Neuronal stem cell (in vitro differentiated cells): ENCODE results near the gene HOXB9.
A peak's percentile ranks its signal among the peaks of the same experiment; 100 is the strongest.

ENCODE experiments used
- DNase-seq: peaks from one replicate; pipeline ENCODE4 v3.0.0-alpha.2; 2013; ENCODE audit warnings: low spot score
- H2AFZ ChIP-seq: one replicate; pipeline ENCODE4 v1.6.1; 2013; ENCODE audit warnings: mild to moderate bottlenecking, low read length, inconsistent platforms
- H2AK5ac ChIP-seq: 2 replicates; pipeline ENCODE4 v1.6.1; 2013; ENCODE audit warnings: low read depth, mild to moderate bottlenecking, inconsistent platforms, low read length, moderate library complexity, mixed read lengths
- H2BK120ac ChIP-seq: 2 replicates; pipeline ENCODE4 v1.6.1; 2013; ENCODE audit warnings: low read depth, mild to moderate bottlenecking, inconsistent platforms, low read length, moderate library complexity, mixed read lengths
- H2BK12ac ChIP-seq: one replicate; pipeline ENCODE4 v1.6.1; 2013; ENCODE audit warnings: low read length, inconsistent platforms
- H2BK15ac ChIP-seq: 2 replicates; pipeline ENCODE4 v1.6.1; 2013; ENCODE audit warnings: mild to moderate bottlenecking, low read length, inconsistent platforms, mixed read lengths
- H2BK5ac ChIP-seq: one replicate; pipeline ENCODE4 v1.6.1; 2013; ENCODE audit warnings: inconsistent platforms, mild to moderate bottlenecking, low read length, moderate library complexity
- H3K14ac ChIP-seq: one replicate; pipeline ENCODE4 v1.6.1; 2013; ENCODE audit warnings: low read length, inconsistent platforms
- H3K18ac ChIP-seq: 2 replicates; pipeline ENCODE4 v1.6.1; 2013; ENCODE audit warnings: low read length, inconsistent platforms
- H3K23ac ChIP-seq: 2 replicates; pipeline ENCODE4 v1.6.1; 2013; ENCODE audit warnings: low read depth, mild to moderate bottlenecking, mixed read lengths, low read length, inconsistent platforms; ENCODE audit not compliant: poor library complexity
- H3K27ac ChIP-seq: replicated peaks from 3 replicates; pipeline ENCODE4 v1.5.1; 2013; ENCODE audit warnings: low read length, inconsistent platforms
- H3K27me3 ChIP-seq, 3 experiments: 2 replicates each; pipeline ENCODE4 v1.6.1; 2013; ENCODE audit warnings: low read length in 3 of 3, mild to moderate bottlenecking in 2 of 3, inconsistent platforms in 1 of 3, low read depth in 1 of 3, mixed read lengths in 1 of 3, moderate library complexity in 1 of 3; ENCODE audit not compliant: control insufficient read depth in 3 of 3, insufficient read depth in 3 of 3
- H3K36me3 ChIP-seq, 2 donors: replicated peaks in 1 of 2; 2 replicates each; pipeline ENCODE4 v1.6.1; 2013; ENCODE audit warnings: low read length in 2 of 2; ENCODE audit not compliant: control insufficient read depth in 2 of 2, insufficient read depth in 2 of 2
- H3K4ac ChIP-seq: 2 replicates; pipeline ENCODE4 v1.6.1; 2013; ENCODE audit warnings: inconsistent platforms, mild to moderate bottlenecking, low read length, moderate library complexity
- H3K4me1 ChIP-seq, 2 donors: 1 replicate in 1 of 2; 2 replicates in 1 of 2; pipeline ENCODE4 v1.6.1; 2013; ENCODE audit warnings: low read length in 2 of 2, low read depth in 1 of 2; ENCODE audit not compliant: control insufficient read depth in 2 of 2, insufficient read depth in 1 of 2
- H3K4me2 ChIP-seq: one replicate; pipeline ENCODE4 v1.6.1; 2013; ENCODE audit warnings: mild to moderate bottlenecking, low read length, inconsistent platforms; ENCODE audit not compliant: insufficient read depth, poor library complexity, severe bottlenecking
- H3K4me3 ChIP-seq, 2 donors: 2 replicates each; pipeline ENCODE4 v1.5.1; 2013; ENCODE audit warnings: low read length in 2 of 2, mild to moderate bottlenecking in 2 of 2, inconsistent platforms in 1 of 2, moderate library complexity in 1 of 2
- H3K79me1 ChIP-seq: one replicate; pipeline ENCODE4 v1.6.1; 2013; ENCODE audit warnings: low read depth, mild to moderate bottlenecking, inconsistent platforms, low read length, moderate library complexity
- H3K9ac ChIP-seq: one replicate; pipeline ENCODE4 v1.6.1; 2013; ENCODE audit warnings: mild to moderate bottlenecking, low read depth, low read length, inconsistent platforms; ENCODE audit not compliant: poor library complexity
- H3K9me3 ChIP-seq, 2 donors: replicated peaks in 1 of 2; 2 replicates each; pipeline versions ENCODE3 to v1.6.1; 2013; ENCODE audit warnings: low read length in 2 of 2, mild to moderate bottlenecking in 2 of 2, inconsistent platforms in 1 of 2, low read depth in 1 of 2, mixed read lengths in 1 of 2, moderate library complexity in 1 of 2; ENCODE audit not compliant: control insufficient read depth in 2 of 2, insufficient read depth in 1 of 2
- H4K8ac ChIP-seq: one replicate; pipeline ENCODE4 v1.6.1; 2013; ENCODE audit warnings: low read depth, mild to moderate bottlenecking, inconsistent platforms, low read length, moderate library complexity
- H4K91ac ChIP-seq: one replicate; pipeline ENCODE4 v1.6.1; 2013; ENCODE audit warnings: low read length, low read depth, mild to moderate bottlenecking, inconsistent platforms; ENCODE audit not compliant: poor library complexity
- WGBS, 2 donors: extraction: QIAGEN DNeasy Blood & Tissue Kit; methylation state at CpG; one replicate each; pipeline ENCODE4 v1.1.7; 2013; ENCODE audit warnings: missing lambda C conversion rate in 2 of 2, mixed read lengths in 1 of 2; ENCODE audit not compliant: insufficient read length in 2 of 2, insufficient replicate concordance in 1 of 2; ENCODE audit errors: extremely low coverage in 2 of 2; 5-methylcytosine and 5-hydroxymethylcytosine counted together

The HOXB9 gene

DNA sequence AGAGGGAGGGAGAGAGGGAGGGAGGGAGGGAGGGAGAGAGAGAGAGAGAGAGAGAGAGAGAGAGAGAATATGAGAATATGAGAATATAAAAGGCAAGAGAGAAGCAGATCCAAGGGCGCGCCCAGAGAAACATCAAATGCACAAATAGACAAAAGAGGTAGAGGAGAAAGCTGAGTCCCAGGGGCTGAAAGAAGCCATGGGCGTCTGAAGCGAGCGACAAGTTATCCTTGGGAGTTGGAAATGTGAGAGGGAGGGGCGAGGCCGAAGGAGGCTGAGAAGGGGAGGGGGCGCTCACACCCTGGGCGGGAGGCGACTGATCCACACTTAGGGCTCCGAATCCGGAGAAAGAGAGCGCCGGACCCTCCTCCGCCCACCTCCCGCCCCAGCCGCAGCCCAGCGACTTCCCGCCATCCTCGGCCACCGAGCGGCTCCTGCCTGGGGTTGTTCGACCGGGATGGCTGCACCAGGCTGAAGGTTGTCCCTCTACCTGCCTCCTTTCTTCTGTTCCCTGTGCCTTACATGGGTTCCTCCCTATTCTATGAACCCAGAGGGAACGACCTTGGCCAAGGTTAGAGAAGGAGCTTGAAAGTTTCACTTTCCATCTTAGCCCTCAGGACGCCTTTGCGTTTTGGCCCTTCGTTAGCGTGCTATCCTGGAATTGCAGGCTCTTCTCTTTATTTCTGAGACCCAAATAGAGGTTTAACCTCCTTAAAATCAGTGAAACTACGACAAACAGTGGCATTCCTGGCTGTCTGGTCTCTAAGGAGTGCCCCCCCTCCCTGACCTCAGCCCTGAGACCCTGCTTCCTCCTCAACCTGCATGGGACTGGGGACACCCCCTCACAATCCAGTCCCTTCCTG, 21.2 kb upstream of the HOXB9 start:
- no peaks in the 10 kb centered on the region for H3K36me3 ChIP-seq
- H3K4me3 ChIP-seq, result no peak overlapping the region
- peaks cover 36 to 76% (median 70%) of the 10 kb centered on the region in 3 experiments for H3K27me3 ChIP-seq
- no peak overlapping the region for H2AK5ac ChIP-seq
- no peak overlapping the region for H3K27ac ChIP-seq
- no peak overlapping the region for H3K4me2 ChIP-seq
- no peak overlapping the region for H4K8ac ChIP-seq
- no peak overlapping the region for H3K18ac ChIP-seq
- H2BK12ac ChIP-seq, result no peak overlapping the region
- peak overlapping the region; percentile 28 for H2AFZ ChIP-seq
- H2BK120ac ChIP-seq, result no peak overlapping the region
- no peaks in the 10 kb centered on the region for H3K79me1 ChIP-seq
- H3K14ac ChIP-seq, result no peak overlapping the region
- H3K9me3 ChIP-seq, result peaks cover 2% of the 10 kb centered on the region in 2 donors
- no CpG with 5 or more reads among the region's 30 CpGs for WGBS, 2 donors
- H2BK15ac ChIP-seq, result no peak overlapping the region
- H2BK5ac ChIP-seq, result no peak overlapping the region
- H3K4me1 ChIP-seq, result no peaks in the 10 kb centered on the region
- no peak overlapping the region for H3K9ac ChIP-seq
- peak overlapping the region; percentile 2 for H3K23ac ChIP-seq
- no peak overlapping the region for H4K91ac ChIP-seq
- H3K4ac ChIP-seq, result no peak overlapping the region
- DNase-seq, result no peak

DNA sequence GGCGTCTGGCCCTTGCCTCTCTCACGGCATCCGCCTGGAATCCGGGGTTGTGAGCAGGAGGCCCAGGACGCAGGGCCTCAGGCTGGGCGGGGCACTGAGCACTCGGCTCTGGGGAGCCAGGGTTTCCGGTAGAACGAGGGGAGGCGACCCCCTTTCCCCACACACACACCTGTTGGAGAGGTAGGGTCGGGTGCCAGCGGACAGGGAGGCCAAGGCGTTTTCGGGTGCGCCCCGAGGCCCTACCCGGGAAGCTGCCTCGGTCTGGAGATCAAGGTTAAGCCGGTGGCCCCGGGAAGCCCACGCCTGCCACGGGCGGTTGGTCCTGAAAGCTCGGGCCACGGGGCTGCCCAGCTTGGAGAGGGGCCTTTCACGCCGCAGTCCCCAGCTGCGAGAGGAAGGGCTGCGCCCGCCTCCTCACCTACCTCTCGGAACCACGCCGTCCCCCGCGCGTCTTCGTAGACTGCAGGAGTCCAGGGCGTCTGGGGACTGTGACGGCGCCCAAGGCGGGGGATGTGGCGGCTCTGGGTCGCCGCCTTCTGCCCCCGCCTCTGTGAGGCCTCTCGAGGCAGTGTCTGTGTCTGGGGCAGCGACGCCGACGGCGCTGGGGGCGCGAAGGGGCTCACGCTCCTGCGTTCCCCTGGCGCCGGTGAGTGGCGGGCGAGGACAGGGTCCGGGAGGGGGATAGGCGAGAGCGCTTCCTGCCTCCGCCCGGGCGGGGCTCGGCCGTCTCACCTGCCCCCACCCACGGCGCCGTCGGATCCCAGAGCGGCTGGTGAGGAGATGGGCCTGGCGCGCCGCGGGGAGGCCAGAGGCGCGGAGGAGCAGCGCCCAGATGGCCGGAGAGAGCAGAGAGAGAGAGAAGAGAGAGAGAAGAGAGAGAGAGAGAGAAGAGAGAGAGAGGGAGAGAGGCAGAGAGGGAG, 20.3 kb upstream of the HOXB9 start:
- no CpG with 5 or more reads among the region's 80 CpGs for WGBS, 2 donors
- Histone ChIP-seq H2BK12ac (no peak overlapping the region), H3K27me3 (peaks cover 45 to 85% (median 79%) of the 10 kb centered on the region in 3 experiments), H4K8ac (no peak overlapping the region), H2BK5ac (no peak overlapping the region), H3K79me1 (no peaks in the 10 kb centered on the region), H3K23ac (peak overlapping the region; percentile 90), H2BK120ac (no peak overlapping the region), H2BK15ac (no peak overlapping the region), H2AK5ac (no peak overlapping the region), H3K4me3 (no peak overlapping the region), H3K14ac (peak overlapping the region; percentile 17), H3K18ac (no peak overlapping the region), H3K4me2 (no peak overlapping the region), H3K9ac (no peak overlapping the region), H2AFZ (peak overlapping the region; percentile 35), H3K36me3 (no peaks in the 10 kb centered on the region), H3K27ac (no peak overlapping the region), H3K4ac (no peak overlapping the region), H4K91ac (no peak overlapping the region), H3K4me1 (no peaks in the 10 kb centered on the region), H3K9me3 (peaks cover 2 to 3% of the 10 kb centered on the region in 2 donors)
- DNase-seq, result no peak

DNA sequence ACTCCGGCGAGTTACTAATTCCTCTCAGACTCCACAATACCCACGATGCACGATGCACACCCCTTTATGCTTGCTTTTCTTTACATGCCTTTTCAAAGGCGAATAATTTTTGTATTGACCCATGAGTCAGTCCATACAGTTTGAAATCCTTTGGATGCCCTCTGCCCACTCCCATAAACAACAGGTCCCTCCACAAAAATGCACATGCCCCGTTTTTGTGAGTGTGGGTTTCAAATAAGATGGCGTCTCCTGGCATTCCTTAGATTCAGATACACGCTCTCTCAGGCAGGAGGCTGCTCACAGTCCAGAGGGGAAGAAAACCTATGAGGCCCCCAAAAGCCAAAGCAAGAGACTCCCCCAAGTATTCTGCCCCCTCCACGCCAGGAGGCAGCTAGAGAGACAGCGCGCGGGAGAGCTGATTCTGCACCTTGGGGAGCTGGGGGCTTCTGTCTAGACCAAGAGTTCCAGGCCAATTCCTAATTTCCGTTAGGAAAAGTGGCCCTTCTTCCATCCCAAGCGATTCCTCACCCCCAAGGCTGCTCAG, 19.6 kb upstream of the HOXB9 start:
- H4K91ac ChIP-seq, result no peak overlapping the region
- H3K4me3 ChIP-seq, result no peak overlapping the region
- no peak overlapping the region for H2BK12ac ChIP-seq
- H3K27me3 ChIP-seq, result peaks cover 51 to 92% (median 86%) of the 10 kb centered on the region in 3 experiments
- no peak overlapping the region for H3K4me2 ChIP-seq
- no CpG with 5 or more reads among the region's 14 CpGs for WGBS, 2 donors
- no peak overlapping the region for H4K8ac ChIP-seq
- H3K36me3 ChIP-seq, result no peaks in the 10 kb centered on the region
- H3K23ac ChIP-seq, result peak overlapping the region; percentile 90
- no peaks in the 10 kb centered on the region for H3K79me1 ChIP-seq
- H3K14ac ChIP-seq, result no peak overlapping the region
- H3K4me1 ChIP-seq, result no peaks in the 10 kb centered on the region
- no peak overlapping the region for H3K27ac ChIP-seq
- H3K9ac ChIP-seq, result no peak overlapping the region
- no peak overlapping the region for H2BK120ac ChIP-seq
- no peak overlapping the region for H2AK5ac ChIP-seq
- no peak overlapping the region for H2AFZ ChIP-seq
- no peak for DNase-seq
- H2BK15ac ChIP-seq, result no peak overlapping the region
- H2BK5ac ChIP-seq, result no peak overlapping the region
- H3K18ac ChIP-seq, result no peak overlapping the region
- no peak overlapping the region for H3K4ac ChIP-seq
- H3K9me3 ChIP-seq, result peaks cover 2 to 3% of the 10 kb centered on the region in 2 donors
